GM10266 (cell line): ENCODE data around the gene PRKAB1.

Source experiments
- DNase-seq: peaks from one replicate; pipeline ENCODE4 v3.0.0; 2012; ENCODE audit errors: extremely low spot score
- TF ChIP-seq, protein P1 (sequence below): IDR thresholded peaks from 2 replicates; pipeline ENCODE4 v1.5.1; 2012; ENCODE audit warnings: mild to moderate bottlenecking, low read depth; ENCODE audit not compliant: control insufficient read depth, insufficient read depth; ENCODE audit errors: missing control alignments

Gene PRKAB1

DNA sequence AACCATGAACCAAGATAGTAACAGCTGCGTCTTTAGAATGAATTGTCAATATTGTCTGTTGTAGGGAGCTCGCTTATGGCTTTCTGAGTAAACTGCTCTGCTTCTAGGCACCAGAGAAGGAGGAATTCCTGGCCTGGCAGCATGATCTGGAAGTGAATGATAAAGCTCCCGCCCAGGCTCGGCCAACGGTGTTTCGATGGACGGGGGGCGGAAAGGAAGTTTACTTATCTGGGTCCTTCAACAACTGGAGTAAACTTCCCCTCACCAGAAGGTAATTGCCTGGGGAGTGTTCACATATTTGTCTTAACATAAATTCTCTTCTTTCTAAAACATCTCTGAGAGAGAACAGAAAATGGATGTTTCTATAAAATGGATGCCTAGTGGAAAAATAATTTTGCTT lies 4.3 kb downstream of the PRKAB1 start:
- TF ChIP-seq, protein P1, sequence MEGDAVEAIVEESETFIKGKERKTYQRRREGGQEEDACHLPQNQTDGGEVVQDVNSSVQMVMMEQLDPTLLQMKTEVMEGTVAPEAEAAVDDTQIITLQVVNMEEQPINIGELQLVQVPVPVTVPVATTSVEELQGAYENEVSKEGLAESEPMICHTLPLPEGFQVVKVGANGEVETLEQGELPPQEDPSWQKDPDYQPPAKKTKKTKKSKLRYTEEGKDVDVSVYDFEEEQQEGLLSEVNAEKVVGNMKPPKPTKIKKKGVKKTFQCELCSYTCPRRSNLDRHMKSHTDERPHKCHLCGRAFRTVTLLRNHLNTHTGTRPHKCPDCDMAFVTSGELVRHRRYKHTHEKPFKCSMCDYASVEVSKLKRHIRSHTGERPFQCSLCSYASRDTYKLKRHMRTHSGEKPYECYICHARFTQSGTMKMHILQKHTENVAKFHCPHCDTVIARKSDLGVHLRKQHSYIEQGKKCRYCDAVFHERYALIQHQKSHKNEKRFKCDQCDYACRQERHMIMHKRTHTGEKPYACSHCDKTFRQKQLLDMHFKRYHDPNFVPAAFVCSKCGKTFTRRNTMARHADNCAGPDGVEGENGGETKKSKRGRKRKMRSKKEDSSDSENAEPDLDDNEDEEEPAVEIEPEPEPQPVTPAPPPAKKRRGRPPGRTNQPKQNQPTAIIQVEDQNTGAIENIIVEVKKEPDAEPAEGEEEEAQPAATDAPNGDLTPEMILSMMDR: no peak
- no peak for DNase-seq

DNA sequence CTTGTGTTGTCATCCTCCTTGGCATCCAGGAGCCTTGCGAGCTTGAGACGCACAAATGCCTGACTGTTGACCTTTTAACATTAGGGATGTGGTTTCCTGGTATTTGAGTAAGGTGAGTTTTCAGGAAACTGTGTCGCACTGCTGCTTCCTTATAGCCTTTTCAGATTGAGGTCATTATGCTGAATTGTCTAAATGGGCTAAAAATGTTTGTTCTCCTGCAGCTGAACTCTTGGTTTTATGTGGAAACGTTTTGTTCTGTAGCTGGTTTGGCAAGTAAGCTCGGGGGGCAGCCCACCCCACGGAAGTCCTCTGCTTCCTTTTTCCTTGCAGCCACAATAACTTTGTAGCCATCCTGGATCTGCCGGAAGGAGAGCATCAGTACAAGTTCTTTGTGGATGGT lies 5.7 kb downstream of the PRKAB1 start:
- DNase-seq: no peak
- TF ChIP-seq, protein P1: no peak

DNA sequence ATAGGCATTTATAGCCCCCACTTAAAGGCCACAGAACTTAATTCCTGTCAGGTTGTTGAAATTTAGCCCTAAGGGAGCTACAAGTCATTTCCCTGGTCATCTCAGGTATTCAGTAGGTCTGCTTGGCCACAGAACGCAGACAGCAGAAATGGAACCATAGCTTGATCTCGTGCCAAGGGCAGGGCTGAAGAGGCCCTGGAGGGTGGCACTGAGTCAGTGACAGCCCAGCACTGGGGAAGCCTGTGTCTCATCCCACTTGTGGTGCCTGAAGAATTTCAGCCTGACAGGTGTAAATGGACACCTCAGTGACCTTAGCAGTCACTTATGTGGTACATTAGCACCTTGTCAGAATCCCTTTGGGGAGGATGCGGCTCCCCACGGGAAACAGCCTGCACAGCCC lies 6.6 kb downstream of the PRKAB1 start:
- TF ChIP-seq, protein P1: no peak
- no peak for DNase-seq

DNA sequence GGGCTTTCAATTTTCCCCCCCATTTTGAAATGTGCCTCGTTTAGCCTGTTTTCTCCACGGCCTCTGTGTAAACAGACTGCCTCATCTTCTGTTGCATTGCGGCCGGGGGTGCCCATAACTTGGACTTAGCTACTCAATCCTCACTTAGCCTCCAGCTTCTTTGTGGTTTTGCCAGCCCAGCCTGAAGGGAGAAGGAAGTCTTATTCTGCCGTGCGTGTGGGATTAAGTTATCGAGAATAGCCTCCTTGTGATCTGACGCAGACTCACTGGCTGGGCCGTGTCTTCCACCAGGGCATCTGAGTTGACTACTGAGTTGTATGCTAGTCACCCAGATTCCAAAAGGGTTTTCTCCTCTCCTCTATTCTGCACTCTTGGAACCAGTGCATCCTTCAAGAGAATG lies 8.1 kb downstream of the PRKAB1 start:
- no peak for DNase-seq
- TF ChIP-seq, protein P1: no peak

DNA sequence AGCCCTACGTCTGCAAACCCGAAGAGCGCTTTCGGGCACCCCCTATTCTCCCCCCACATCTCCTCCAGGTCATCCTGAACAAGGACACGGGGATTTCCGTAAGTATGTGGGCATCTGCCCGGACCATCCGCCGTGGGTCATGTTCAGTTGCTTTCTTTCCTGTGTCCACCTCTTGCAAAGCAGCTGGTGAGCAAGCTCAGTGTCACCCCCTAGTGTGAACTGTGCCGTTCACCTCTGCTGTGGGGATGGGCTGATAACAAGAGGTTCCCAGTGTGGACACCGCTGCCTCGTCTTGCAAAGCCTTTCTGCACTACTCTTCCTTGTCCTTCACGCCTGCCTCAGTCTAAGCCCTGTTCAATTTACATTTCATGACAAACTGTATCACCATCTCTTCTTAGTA lies 8.6 kb downstream of the PRKAB1 start:
- DNase-seq: no peak
- TF ChIP-seq, protein P1: peak; percentile 6

DNA sequence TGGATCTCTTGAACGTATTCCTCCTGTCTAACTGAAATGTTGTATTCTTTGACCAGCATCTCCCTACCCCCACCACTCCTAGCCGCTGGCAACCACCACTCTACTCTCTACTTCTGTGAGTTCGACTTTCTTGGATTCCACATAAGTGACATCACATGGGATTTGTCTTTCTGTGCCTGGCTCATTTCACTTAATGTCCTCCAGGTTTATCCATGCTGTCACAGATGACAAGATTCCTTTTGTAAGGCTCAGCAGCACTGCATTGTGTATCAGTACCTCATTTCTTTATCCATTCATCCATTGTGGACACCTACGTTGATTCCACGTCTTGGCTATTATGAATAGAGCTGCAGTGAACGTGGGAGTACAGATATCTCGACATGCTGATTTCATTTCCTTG lies 10.5 kb downstream of the PRKAB1 start:
- TF ChIP-seq, protein P1: no peak
- no peak for DNase-seq

DNA sequence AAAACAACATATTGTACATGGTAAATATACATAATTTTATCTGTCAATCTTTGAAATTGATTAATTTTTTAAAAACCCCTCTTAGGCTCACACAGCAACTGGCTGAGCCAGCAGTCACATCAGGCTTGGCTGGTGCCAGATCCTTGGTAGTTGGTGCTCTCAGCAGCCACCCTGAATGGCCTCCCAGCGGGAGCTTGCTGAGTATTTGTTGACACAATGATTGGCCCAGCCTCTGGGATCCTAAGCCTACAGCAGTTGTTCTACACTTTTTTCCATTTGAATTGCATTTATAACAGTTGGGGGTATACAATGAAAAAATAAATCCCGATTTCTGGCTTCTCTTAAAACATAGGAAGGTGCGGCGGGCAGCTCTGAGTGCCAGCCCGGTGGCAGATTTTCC lies 11.1 kb downstream of the PRKAB1 start:
- no peak for DNase-seq
- TF ChIP-seq, protein P1: no peak
